ENCODE results near the gene OR2F2.

The OR2F2 gene

DNA sequence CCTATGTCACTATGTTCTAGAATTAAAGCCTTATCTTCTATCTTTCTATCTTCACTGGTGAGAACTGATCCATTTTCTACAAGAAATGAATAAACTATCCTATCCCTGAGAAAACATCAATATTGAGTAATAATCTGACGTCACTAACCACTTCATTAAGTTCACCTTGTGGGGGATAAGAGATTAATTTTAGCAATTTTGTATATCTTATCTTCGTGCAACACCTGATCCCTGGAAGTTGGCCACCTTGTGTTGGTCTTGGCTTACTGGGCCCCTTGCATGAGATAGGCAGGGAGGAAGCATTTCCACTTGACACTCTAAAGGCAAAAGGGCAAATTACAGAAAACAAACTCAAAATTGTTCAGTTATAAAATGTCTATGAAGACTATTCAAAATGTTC is 45.0 kb downstream of the OR2F2 start:
- no peak for DNase-seq

DNA sequence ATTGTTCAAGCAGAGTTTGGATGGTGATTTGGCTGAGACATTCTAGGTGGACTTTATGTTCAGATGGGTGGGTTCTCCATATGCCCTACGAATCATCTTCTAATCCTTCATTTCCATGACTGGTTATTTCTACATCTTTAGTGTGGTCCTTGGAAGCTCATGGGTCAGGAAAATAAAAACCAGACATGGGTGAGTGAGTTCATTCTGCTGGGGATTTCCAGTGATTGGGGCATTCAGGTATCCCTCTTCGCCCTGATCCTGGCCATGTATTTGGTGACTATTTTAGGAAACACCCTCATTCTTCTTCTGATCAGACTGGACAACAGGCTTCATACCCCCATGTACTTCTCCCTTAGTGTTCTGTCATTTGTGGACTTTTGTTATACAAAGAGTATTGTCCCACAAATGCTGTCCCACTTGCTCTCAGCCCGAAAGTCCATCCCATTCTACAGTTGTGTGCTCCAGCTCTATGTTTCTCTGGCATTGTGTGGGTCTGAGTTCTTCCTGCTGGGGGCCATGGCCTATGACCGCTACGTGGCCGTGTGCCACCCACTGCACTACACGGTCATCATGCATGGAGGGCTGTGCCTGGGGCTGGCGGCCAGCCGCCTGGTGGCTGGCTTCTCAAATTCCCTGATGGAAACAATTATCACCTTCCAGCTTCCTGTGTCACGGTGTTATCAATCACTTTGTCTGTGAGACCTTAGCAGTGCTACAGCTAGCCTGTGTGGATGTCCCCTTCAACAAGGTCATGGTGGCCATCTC is 45.9 kb downstream of the OR2F2 start:
- DNase-seq: no peak

DNA sequence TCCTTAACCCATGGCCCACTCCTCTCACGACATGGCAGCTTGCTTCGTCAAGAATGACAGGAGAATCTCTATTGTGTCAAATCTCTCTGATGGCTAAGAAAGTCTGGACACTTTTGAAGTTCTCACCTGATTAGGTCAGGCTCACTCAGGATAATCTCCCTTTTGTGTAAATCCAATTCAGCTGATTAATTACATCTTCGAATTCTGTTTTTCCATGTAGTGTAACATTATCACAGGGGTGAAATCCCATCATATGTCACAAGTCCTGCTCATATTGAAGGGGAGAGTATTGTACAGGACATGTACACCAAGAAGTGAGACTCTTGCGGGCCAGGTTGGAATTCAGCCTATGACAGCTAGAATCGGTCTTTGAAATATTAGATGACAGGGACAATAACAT is 48.9 kb downstream of the OR2F2 start:
- DNase-seq: no peak

Data from NCI-H82 (cell line).